CD4-positive, alpha-beta T cell (primary cell): Measurements from ENCODE around the gene DNAH1. TPM values are rescaled to one million over a fixed set of nuclear protein-coding genes. Genes with fewer than 3 reads are reported as not detected.

Experiments used
- ATAC-seq: fragments of 200-7000 bp; cut with Tn5 transposase; one replicate; pipeline ENCODE4 v1.10.0; 2022; ENCODE audit warnings: mild to moderate bottlenecking; ENCODE audit not compliant: poor library complexity
- CTCF ChIA-PET: fragments of 350-600 bp; sonication (Branson Sonifier 250); formaldehyde crosslinking; loops from one replicate; lab custom pipeline; 2021; ENCODE audit warnings: antibody characterized with exemption, inconsistent platforms; lab: Charles Lee
- POLR2A ChIA-PET: fragments of 350-600 bp; sonication (Branson Sonifier 250); formaldehyde crosslinking; loops from one replicate; lab custom pipeline; 2021; ENCODE audit warnings: antibody characterized with exemption, inconsistent platforms; lab: Charles Lee
- DNase-seq, 14 experiments: peaks; one replicate each; pipeline ENCODE4 v3.0.0-alpha.2; 2013 to 2020; ENCODE audit warnings: mixed read lengths in 2 of 14
- H3K27ac ChIP-seq, 2 donors: one replicate each; pipeline versions ENCODE4 v1.5.1 to v1.7.0; 2013; ENCODE audit warnings: low read length in 2 of 2, low read depth in 1 of 2, mild to moderate bottlenecking in 1 of 2
- H3K27me3 ChIP-seq, 2 experiments: 1 replicate in 1 of 2; 2 replicates in 1 of 2; pipeline versions ENCODE4 v1.6.1 to v1.7.0; 2013; ENCODE audit warnings: low read length in 2 of 2, control low read depth in 1 of 2, mild to moderate bottlenecking in 1 of 2, moderate library complexity in 1 of 2; ENCODE audit not compliant: insufficient read depth in 2 of 2, control insufficient read depth in 1 of 2
- H3K36me3 ChIP-seq: one replicate; pipeline ENCODE4 v1.6.1; 2013; ENCODE audit warnings: low read length, control low read depth; ENCODE audit not compliant: insufficient read depth
- H3K4me1 ChIP-seq: one replicate; pipeline ENCODE4 v1.6.1; 2013; ENCODE audit warnings: low read length, control low read depth; ENCODE audit not compliant: insufficient read depth
- H3K4me3 ChIP-seq: one replicate; pipeline ENCODE4 v1.5.1; 2013; ENCODE audit warnings: mild to moderate bottlenecking, low read length, moderate library complexity
- H3K9me3 ChIP-seq, 2 experiments: 1 replicate in 1 of 2; 2 replicates in 1 of 2; pipeline versions ENCODE4 v1.6.1 to v1.7.0; 2013; ENCODE audit warnings: low read length in 2 of 2, mild to moderate bottlenecking in 2 of 2, control low read depth in 1 of 2, moderate library complexity in 1 of 2; ENCODE audit not compliant: control insufficient read depth in 1 of 2, insufficient read depth in 1 of 2
- H3K27ac Mint-ChIP-seq: one replicate; pipeline ENCODE4 v1.8.0; 2020; ENCODE audit warnings: mixed read lengths
- H3K27me3 Mint-ChIP-seq: one replicate; pipeline ENCODE4 v1.8.0; 2021; ENCODE audit warnings: mixed read lengths
- H3K36me3 Mint-ChIP-seq: one replicate; pipeline ENCODE4 v1.8.0; 2021; ENCODE audit warnings: low read depth, mixed read lengths
- H3K4me1 Mint-ChIP-seq: one replicate; pipeline ENCODE4 v1.8.0; 2021; ENCODE audit warnings: low read depth, mixed read lengths
- H3K4me3 Mint-ChIP-seq: one replicate; pipeline ENCODE4 v1.8.0; 2020; ENCODE audit warnings: mild to moderate bottlenecking, mixed read lengths
- H3K9me3 Mint-ChIP-seq: one replicate; pipeline ENCODE4 v1.8.0; 2020; ENCODE audit warnings: mixed read lengths
- CTCF ChIP-seq: fragments of 200-600 bp; IDR thresholded peaks from one replicate; pipeline ENCODE4 v1.8.0; 2022; ENCODE audit warnings: antibody characterized with exemption, mild to moderate bottlenecking
- intact Hi-C, 2 experiments: fragments of 100-400 bp; cut with DNase I in 1 of 2; cut with micrococcal nuclease in 1 of 2; formaldehyde crosslinking; loops; one replicate each; pipeline versions ENCODE4 v1.15.1 to v1.9.0; 2023 to 2025; cut with DNase I, micrococcal nuclease
- total RNA-seq, 174 experiments: library from RNA in 2 of 174; stranded (reverse) in 2 of 174; gene quantifications; one replicate each; pipeline ENCODE4 v1.2.3 and lab custom pipeline; 2021 to 2026

DNAH1 gene
- total RNA-seq, 2 experiments from 2014 or later: 49.7 to 50.7 TPM

GRCh38 chr3:52404391-52404790 is 88.3 kb downstream of the DNAH1 start:
- POLR2A ChIA-PET: no interaction called here
- H3K36me3 Mint-ChIP-seq: peaks cover 96% of the 10 kb centered on the region
- H3K4me1 Mint-ChIP-seq: peaks cover 16% of the 10 kb centered on the region
- H3K4me1 ChIP-seq: peaks cover 32% of the 10 kb centered on the region
- peaks cover 79% of the 10 kb centered on the region for H3K36me3 ChIP-seq
- no peak overlapping the region for H3K27ac ChIP-seq
- H3K4me3 ChIP-seq: no peak overlapping the region
- no peak for TF ChIP-seq CTCF
- intact Hi-C loops: no loop called here
- DNase-seq (no peak), ATAC-seq (no peak)
- H3K9me3 ChIP-seq: no peaks in the 10 kb centered on the region
- no peaks in the 10 kb centered on the region for H3K9me3 Mint-ChIP-seq
- H3K27me3 ChIP-seq: no peaks in the 10 kb centered on the region
- H3K4me3 Mint-ChIP-seq: no peak overlapping the region
- CTCF ChIA-PET: interaction anchor here (1.0 kb wide), 1 partner anchor 37 kb away, joined by 3 read pairs; no protein-coding TSS in a partner anchor
- no peaks in the 10 kb centered on the region for H3K27me3 Mint-ChIP-seq
- H3K27ac Mint-ChIP-seq: no peak overlapping the region

DNA sequence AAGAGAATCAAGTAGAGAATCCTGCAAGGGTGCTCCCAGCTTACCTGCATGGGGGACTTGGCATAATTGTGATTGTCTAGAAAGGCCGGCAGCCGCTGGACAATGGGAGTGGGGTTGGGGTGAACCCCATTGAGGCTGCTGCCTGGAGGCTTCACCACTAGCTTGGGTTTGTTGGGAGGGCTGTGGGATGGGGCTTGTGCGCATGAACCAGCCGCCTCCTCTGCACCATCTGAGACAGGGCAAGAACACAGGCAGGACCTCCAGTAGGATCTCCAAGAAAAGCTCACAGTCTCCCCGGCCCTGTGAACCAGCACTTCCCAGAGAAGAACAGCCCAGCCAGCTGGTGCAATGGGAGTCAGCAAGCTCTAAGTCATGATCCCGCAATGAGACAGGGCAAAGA is 88.9 kb downstream of the DNAH1 start:
- Histone ChIP-seq H3K27ac (no peak overlapping the region), H3K4me1 (peaks cover 34% of the 10 kb centered on the region), H3K27me3 (no peaks in the 10 kb centered on the region), H3K9me3 (no peaks in the 10 kb centered on the region), H3K4me3 (no peak overlapping the region), H3K36me3 (peaks cover 79% of the 10 kb centered on the region)
- intact Hi-C loops: loop anchor here in 1 of 2 experiments (5.0 kb wide), 3 partner anchors 168 to 408 kb away; partner anchors contain the start of genes RPL29 and TWF2
- no peak for ATAC-seq
- CTCF ChIA-PET: interaction anchor here (1.0 kb wide), 1 partner anchor 36 kb away, joined by 3 read pairs; no protein-coding TSS in a partner anchor
- Mint-ChIP-seq H3K9me3 (no peaks in the 10 kb centered on the region), H3K36me3 (peaks cover 96% of the 10 kb centered on the region), H3K4me3 (peak overlapping the region; percentile 51), H3K27me3 (no peaks in the 10 kb centered on the region), H3K27ac (no peak overlapping the region), H3K4me1 (peaks cover 17% of the 10 kb centered on the region)
- TF ChIP-seq CTCF: no peak
- POLR2A ChIA-PET: no interaction called here
- DNase-seq: peak in 1 of 14 experiments; percentile 0

GRCh38 chr3:52405601-52406110 is 89.5 kb downstream of the DNAH1 start:
- TF ChIP-seq CTCF: no peak
- ChIA-PET POLR2A (interaction anchor here (0.9 kb wide), 1 partner anchor 124 kb away, joined by 3 read pairs; no protein-coding TSS in a partner anchor), CTCF (no interaction called here)

More at GRCh38 chr3:52405601-52406110, 89.5 kb downstream of the DNAH1 start:
- H3K4me1 ChIP-seq: peaks cover 34% of the 10 kb centered on the region
- H3K27me3 Mint-ChIP-seq: no peaks in the 10 kb centered on the region
- no peaks in the 10 kb centered on the region for H3K9me3 ChIP-seq
- H3K4me3 Mint-ChIP-seq: no peak overlapping the region
- no peaks in the 10 kb centered on the region for H3K9me3 Mint-ChIP-seq
- H3K27me3 ChIP-seq: no peaks in the 10 kb centered on the region
- no peak overlapping the region for H3K4me3 ChIP-seq
- ATAC-seq (no peak), DNase-seq (peak in 1 of 14 experiments; percentile 0)
- intact Hi-C loops: loop anchor here in 1 of 2 experiments (2.0 to 5.0 kb wide), 4 partner anchors 115 to 408 kb away; partner anchors contain the start of genes RPL29 and TWF2
- H3K4me1 Mint-ChIP-seq: peaks cover 17% of the 10 kb centered on the region
- H3K36me3 Mint-ChIP-seq: peaks cover 91% of the 10 kb centered on the region
- H3K36me3 ChIP-seq: peaks cover 74% of the 10 kb centered on the region
- H3K27ac ChIP-seq: no peak overlapping the region
- no peak overlapping the region for H3K27ac Mint-ChIP-seq
